ENCODE results near the gene STARD4. TPM values are rescaled to one million over a fixed set of nuclear protein-coding genes. Genes with fewer than 3 reads are reported as not detected.

STARD4 gene
- total RNA-seq, 1 donor from 2014 or later: 5.6 TPM

DNA sequence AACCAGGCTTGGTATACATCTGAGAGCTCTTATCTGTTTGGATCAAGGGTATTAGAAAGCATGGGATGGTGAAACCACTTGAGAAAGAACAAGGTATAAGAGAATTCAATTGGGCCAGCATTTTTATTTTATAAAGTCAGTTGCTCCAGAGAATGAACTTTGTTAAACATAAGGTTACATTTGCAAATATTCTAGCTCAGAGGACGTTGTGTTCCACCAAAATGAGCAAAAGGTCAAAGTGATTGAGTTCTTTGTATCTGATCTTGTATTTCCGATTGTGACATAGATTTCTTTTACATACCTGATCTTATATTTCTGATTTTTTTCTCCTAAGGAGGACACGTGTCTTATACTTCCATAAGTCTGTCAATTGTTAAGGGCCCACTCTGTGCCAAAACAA is 8.6 kb upstream of the STARD4 start:
- no peak for DNase-seq
- Histone ChIP-seq H3K4me3 (no peak overlapping the region), H3K36me3 (no peaks in the 10 kb centered on the region), H3K27me3 (ENCODE audit: low read depth) (peaks cover 4% of the 10 kb centered on the region), H3K27ac (replicated peaks) (no peak overlapping the region), H3K9me3 (replicated peaks) (no peaks in the 10 kb centered on the region), H3K4me1 (no peaks in the 10 kb centered on the region)
- intact Hi-C loops (cut with micrococcal nuclease): no loop called here
- TF ChIP-seq, protein P1, sequence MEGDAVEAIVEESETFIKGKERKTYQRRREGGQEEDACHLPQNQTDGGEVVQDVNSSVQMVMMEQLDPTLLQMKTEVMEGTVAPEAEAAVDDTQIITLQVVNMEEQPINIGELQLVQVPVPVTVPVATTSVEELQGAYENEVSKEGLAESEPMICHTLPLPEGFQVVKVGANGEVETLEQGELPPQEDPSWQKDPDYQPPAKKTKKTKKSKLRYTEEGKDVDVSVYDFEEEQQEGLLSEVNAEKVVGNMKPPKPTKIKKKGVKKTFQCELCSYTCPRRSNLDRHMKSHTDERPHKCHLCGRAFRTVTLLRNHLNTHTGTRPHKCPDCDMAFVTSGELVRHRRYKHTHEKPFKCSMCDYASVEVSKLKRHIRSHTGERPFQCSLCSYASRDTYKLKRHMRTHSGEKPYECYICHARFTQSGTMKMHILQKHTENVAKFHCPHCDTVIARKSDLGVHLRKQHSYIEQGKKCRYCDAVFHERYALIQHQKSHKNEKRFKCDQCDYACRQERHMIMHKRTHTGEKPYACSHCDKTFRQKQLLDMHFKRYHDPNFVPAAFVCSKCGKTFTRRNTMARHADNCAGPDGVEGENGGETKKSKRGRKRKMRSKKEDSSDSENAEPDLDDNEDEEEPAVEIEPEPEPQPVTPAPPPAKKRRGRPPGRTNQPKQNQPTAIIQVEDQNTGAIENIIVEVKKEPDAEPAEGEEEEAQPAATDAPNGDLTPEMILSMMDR (IDR thresholded peaks at IDR 0.05; ENCODE audit: borderline replicate concordance): no peak

GRCh38 chr5:111518777-111519176 is 6.4 kb upstream of the STARD4 start:
- Histone ChIP-seq H3K36me3 (no peaks in the 10 kb centered on the region), H3K4me3 (no peak overlapping the region), H3K9me3 (replicated peaks) (no peaks in the 10 kb centered on the region), H3K27me3 (ENCODE audit: low read depth) (peaks cover 4% of the 10 kb centered on the region), H3K4me1 (no peaks in the 10 kb centered on the region), H3K27ac (replicated peaks) (no peak overlapping the region)
- intact Hi-C loops (cut with micrococcal nuclease): no loop called here
- DNase-seq: no peak
- TF ChIP-seq, protein P1 (IDR thresholded peaks at IDR 0.05; ENCODE audit: borderline replicate concordance): no peak

DNA sequence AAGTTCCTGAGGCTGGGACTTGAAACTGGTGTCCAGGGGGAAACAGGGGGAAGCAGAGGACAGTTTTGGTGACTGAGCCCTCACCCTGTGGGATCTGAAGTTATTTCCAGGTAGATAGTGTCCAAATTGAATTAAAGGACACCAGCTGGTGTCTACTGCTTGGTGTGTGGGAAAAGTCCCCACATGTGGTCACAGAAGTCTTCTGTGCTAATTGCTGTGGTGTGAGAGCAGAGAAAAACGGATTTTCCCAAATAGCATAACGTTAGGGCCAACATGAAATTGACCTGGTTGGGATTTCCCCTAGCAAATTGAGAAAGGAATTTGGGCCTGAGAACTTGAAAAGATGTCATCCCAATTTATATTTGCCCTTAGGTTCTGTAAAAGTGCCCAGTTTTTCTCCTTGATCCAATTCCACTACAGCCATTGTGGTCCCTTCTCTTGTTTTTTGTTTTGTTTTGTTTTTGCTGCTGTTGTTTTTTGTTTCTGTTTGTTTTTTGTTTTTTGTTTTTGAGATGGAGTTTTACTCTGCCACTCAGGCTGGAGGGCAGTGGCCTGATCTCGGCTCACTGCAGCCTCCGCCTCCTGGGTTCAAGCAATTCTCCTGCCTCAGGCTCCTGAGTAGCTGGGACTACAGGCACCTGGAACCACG is 5.6 kb upstream of the STARD4 start:
- H3K36me3 ChIP-seq: no peaks in the 10 kb centered on the region
- no peaks in the 10 kb centered on the region for H3K9me3 ChIP-seq (replicated peaks)
- H3K4me1 ChIP-seq: peaks cover 6% of the 10 kb centered on the region
- intact Hi-C loops (cut with micrococcal nuclease): no loop called here
- H3K4me3 ChIP-seq: no peak overlapping the region
- TF ChIP-seq, protein P1 (IDR thresholded peaks at IDR 0.05; ENCODE audit: borderline replicate concordance): no peak
- no peak overlapping the region for H3K27ac ChIP-seq (replicated peaks)
- H3K27me3 ChIP-seq (ENCODE audit: low read depth): peaks cover 4% of the 10 kb centered on the region
- DNase-seq: no peak

DNA sequence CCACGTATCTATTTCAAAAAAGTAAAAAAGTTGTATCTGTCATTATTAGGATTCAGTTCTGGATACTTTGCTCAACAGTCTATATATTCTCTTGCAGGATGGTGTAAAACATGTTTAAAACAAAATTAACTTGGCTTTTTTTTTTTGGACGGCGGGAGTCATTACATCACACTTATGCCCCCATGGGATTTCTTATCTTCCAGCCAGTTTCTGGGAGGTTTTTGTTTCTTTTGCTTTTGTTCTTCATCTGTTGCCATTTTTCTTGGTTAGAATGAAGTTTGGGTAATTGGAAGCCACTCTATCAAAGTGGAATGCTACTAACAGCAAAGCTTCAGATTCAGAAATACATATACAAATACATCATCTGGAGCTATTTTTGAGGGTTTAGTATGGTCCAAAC is 1.8 kb upstream of the STARD4 start:
- intact Hi-C loops (cut with micrococcal nuclease): no loop called here
- Histone ChIP-seq H3K27me3 (ENCODE audit: low read depth) (no peaks in the 10 kb centered on the region), H3K9me3 (replicated peaks) (no peaks in the 10 kb centered on the region), H3K4me3 (no peak overlapping the region), H3K4me1 (peaks cover 22% of the 10 kb centered on the region), H3K36me3 (no peaks in the 10 kb centered on the region), H3K27ac (replicated peaks) (no peak overlapping the region)
- DNase-seq: no peak
- TF ChIP-seq, protein P1 (IDR thresholded peaks at IDR 0.05; ENCODE audit: borderline replicate concordance): no peak

- no peaks in the 10 kb centered on the region for H3K9me3 ChIP-seq (replicated peaks)
- intact Hi-C loops (cut with micrococcal nuclease): no loop called here
- no peaks in the 10 kb centered on the region for H3K27me3 ChIP-seq (ENCODE audit: low read depth)
- peaks cover 22% of the 10 kb centered on the region for H3K4me1 ChIP-seq
- peak overlapping the region; percentile 77 for H3K4me3 ChIP-seq
- peak overlapping the region; percentile 82 for H3K27ac ChIP-seq (replicated peaks)
- no peak for DNase-seq
- no peaks in the 10 kb centered on the region for H3K36me3 ChIP-seq
- TF ChIP-seq, protein P1 (IDR thresholded peaks at IDR 0.05; ENCODE audit: borderline replicate concordance): no peak
These were observed 791 bp upstream of the STARD4 start for GRCh38 chr5:111513131-111513520.
